WTC11 (cell line): ENCODE data around the gene MAP1S. TPM values are rescaled to one million over a fixed set of nuclear protein-coding genes. Genes with fewer than 3 reads are reported as not detected.

ENCODE experiments used
- ATAC-seq: fragments of 200-7000 bp; cut with Tn5 transposase; 2 replicates; pipeline ENCODE4 v1.10.0; 2021; ENCODE audit warnings: mild to moderate bottlenecking, moderate library complexity
- CTCF ChIA-PET: fragments of 300-600 bp; sonication (Branson Sonifier 250); formaldehyde crosslinking; loops from one replicate; lab custom pipeline; 2021; ENCODE audit warnings: antibody characterized with exemption; lab: Charles Lee
- POLR2A ChIA-PET: fragments of 350-600 bp; sonication (Branson Sonifier 250); formaldehyde crosslinking; loops from one replicate; lab custom pipeline; 2021; ENCODE audit warnings: antibody characterized with exemption; lab: Charles Lee
- DNase-seq: peaks from one replicate; pipeline ENCODE4 v3.0.0; 2021; ENCODE audit warnings: low spot score
- H3K27ac Mint-ChIP-seq: 2 replicates; pipeline ENCODE4 v1.8.0; 2021; ENCODE audit warnings: mixed read lengths
- H3K27me3 Mint-ChIP-seq: 2 replicates; pipeline ENCODE4 v1.8.0; 2021; ENCODE audit warnings: low read depth, mild to moderate bottlenecking, moderate library complexity, mixed read lengths
- H3K36me3 Mint-ChIP-seq: 2 replicates; pipeline ENCODE4 v1.8.0; 2021; ENCODE audit warnings: mixed read lengths
- H3K4me1 Mint-ChIP-seq: 2 replicates; pipeline ENCODE4 v1.8.0; 2022; ENCODE audit warnings: mixed read lengths
- H3K4me3 Mint-ChIP-seq: 2 replicates; pipeline ENCODE4 v1.8.0; 2021; ENCODE audit warnings: mild to moderate bottlenecking, moderate library complexity, mixed read lengths
- H3K9me3 Mint-ChIP-seq: 2 replicates; pipeline ENCODE4 v1.8.0; 2021; ENCODE audit warnings: mixed read lengths
- ESRRA ChIP-seq: sonication (generic); formaldehyde crosslinking; IDR thresholded peaks from 2 replicates; pipeline ENCODE4 v1.8.1; 2022; ENCODE audit warnings: mild to moderate bottlenecking, missing genetic modification reagents, borderline replicate concordance
- JAZF1 ChIP-seq: fragments of 250-450 bp; sonication (Bioruptor Pico); IDR thresholded peaks from 2 replicates; pipeline ENCODE4 v1.9.0; 2021; ENCODE audit warnings: moderate library complexity, mild to moderate bottlenecking, inconsistent platforms
- MXD4 ChIP-seq: fragments of 250-450 bp; sonication (Bioruptor Pico); IDR thresholded peaks from 2 replicates; pipeline ENCODE4 v1.8.0; 2021; ENCODE audit warnings: mild to moderate bottlenecking, moderate library complexity, borderline replicate concordance
- RORB ChIP-seq: fragments of 250-450 bp; sonication (Bioruptor Pico); IDR thresholded peaks from 2 replicates; pipeline ENCODE4 v1.9.0; 2021; ENCODE audit warnings: mild to moderate bottlenecking
- SMAD3 ChIP-seq: sonication (generic); formaldehyde crosslinking; IDR thresholded peaks from 2 replicates; pipeline ENCODE4 v1.8.0; 2022; ENCODE audit warnings: missing genetic modification reagents, mild to moderate bottlenecking, borderline replicate concordance
- SP1 ChIP-seq: sonication (generic); formaldehyde crosslinking; conservative IDR thresholded peaks from 2 replicates; pipeline ENCODE4 v1.8.1; 2022; ENCODE audit warnings: missing genetic modification reagents
- TCF7 ChIP-seq: sonication (generic); formaldehyde crosslinking; IDR thresholded peaks from 2 replicates; pipeline ENCODE4 v1.8.0; 2022; ENCODE audit warnings: mild to moderate bottlenecking, low read depth, missing genetic modification reagents, moderate library complexity
- ZNF232 ChIP-seq: sonication (generic); formaldehyde crosslinking; IDR thresholded peaks from 2 replicates; pipeline ENCODE4 v1.8.0; 2022; ENCODE audit warnings: mild to moderate bottlenecking, missing genetic modification reagents
- ZNF263 ChIP-seq: sonication (generic); formaldehyde crosslinking; IDR thresholded peaks from 2 replicates; pipeline ENCODE4 v1.8.1; 2022; ENCODE audit warnings: low read depth, mild to moderate bottlenecking, moderate library complexity, missing genetic modification reagents
- ZNF317 ChIP-seq: sonication (generic); formaldehyde crosslinking; IDR thresholded peaks from 2 replicates; pipeline ENCODE4 v1.8.1; 2023; ENCODE audit warnings: low read depth, mild to moderate bottlenecking, moderate library complexity, missing genetic modification reagents, borderline replicate concordance
- ZNF416 ChIP-seq: fragments of 250-450 bp; sonication (Bioruptor Pico); IDR thresholded peaks from 2 replicates; pipeline ENCODE4 v1.9.0; 2021; ENCODE audit warnings: mild to moderate bottlenecking, inconsistent platforms
- total RNA-seq: library from RNA; stranded (reverse); gene quantifications from 3 replicates; pipeline ENCODE4 v1.2.3, GENCODE V29; 2021
- TF ChIP-seq, protein P1 (sequence below): fragments of 250-450 bp; sonication (Bioruptor Pico); IDR thresholded peaks from 2 replicates; pipeline ENCODE4 v2.1.2; 2022; ENCODE audit warnings: mild to moderate bottlenecking, moderate library complexity
- TF ChIP-seq, protein P2 (sequence below): fragments of 250-450 bp; sonication (Bioruptor Pico); IDR thresholded peaks from 2 replicates; pipeline ENCODE4 v1.9.0; 2021; ENCODE audit warnings: mild to moderate bottlenecking
- TF ChIP-seq, protein P3 (sequence below): sonication (generic); formaldehyde crosslinking; IDR thresholded peaks from 2 replicates; pipeline ENCODE4 v1.8.1; 2023; ENCODE audit warnings: mild to moderate bottlenecking, missing genetic modification reagents
- TF ChIP-seq, protein P4 (sequence below): sonication (generic); formaldehyde crosslinking; IDR thresholded peaks from 2 replicates; pipeline ENCODE4 v1.8.0; 2022; ENCODE audit warnings: mild to moderate bottlenecking, missing genetic modification reagents
- TF ChIP-seq, protein P5 (sequence below): sonication (generic); formaldehyde crosslinking; IDR thresholded peaks from 2 replicates; pipeline ENCODE4 v1.8.0; 2022; ENCODE audit warnings: missing genetic modification reagents
- TF ChIP-seq, protein P6 (sequence below): sonication (generic); formaldehyde crosslinking; IDR thresholded peaks from 2 replicates; pipeline ENCODE4 v1.8.1; 2023; ENCODE audit warnings: mild to moderate bottlenecking, missing genetic modification reagents, moderate library complexity

MAP1S gene
- total RNA-seq, 1 experiment from 2014 or later = 120 TPM

DNA sequence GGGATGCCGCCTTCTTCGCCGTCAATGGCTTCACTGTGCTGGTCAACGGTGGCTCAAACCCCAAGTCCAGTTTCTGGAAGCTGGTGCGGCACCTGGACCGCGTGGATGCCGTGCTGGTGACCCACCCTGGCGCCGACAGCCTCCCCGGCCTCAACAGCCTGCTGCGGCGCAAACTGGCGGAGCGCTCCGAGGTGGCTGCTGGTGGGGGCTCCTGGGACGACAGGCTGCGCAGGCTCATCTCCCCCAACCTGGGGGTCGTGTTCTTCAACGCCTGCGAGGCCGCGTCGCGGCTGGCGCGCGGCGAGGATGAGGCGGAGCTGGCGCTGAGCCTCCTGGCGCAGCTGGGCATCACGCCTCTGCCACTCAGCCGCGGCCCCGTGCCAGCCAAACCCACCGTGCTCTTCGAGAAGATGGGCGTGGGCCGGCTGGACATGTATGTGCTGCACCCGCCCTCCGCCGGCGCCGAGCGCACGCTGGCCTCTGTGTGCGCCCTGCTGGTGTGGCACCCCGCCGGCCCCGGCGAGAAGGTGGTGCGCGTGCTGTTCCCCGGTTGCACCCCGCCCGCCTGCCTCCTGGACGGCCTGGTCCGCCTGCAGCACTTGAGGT is 7.0 kb downstream of the MAP1S start:
- DNase-seq = no peak
- CTCF ChIA-PET = interaction anchor here (0.8 to 2.4 kb wide), 13 partner anchors 10 to 133 kb away, joined by 3 to 26 read pairs (median 7); partner anchors contain the start of gene RPL18A
- H3K4me3 Mint-ChIP-seq = no peak overlapping the region
- no peaks in the 10 kb centered on the region for H3K9me3 Mint-ChIP-seq
- no peaks in the 10 kb centered on the region for H3K27me3 Mint-ChIP-seq
- peaks cover 4% of the 10 kb centered on the region; the same call in 1 of the 2 replicates for H3K4me1 Mint-ChIP-seq
- no peak overlapping the region for H3K27ac Mint-ChIP-seq
- H3K36me3 Mint-ChIP-seq = peaks cover 45% of the 10 kb centered on the region
- TF ChIP-seq SP1 (CRISPR knock-in tag) (no peak), SMAD3 (no peak), ZNF263 (CRISPR knock-in tag) (no peak), ZNF317 (CRISPR knock-in tag) (no peak), JAZF1 (no peak), RORB (CRISPR knock-in tag) (no peak), ZNF416 (CRISPR knock-in tag) (no peak), ZNF232 (CRISPR knock-in tag) (no peak), MXD4 (CRISPR knock-in tag) (no peak), TCF7 (no peak), ESRRA (no peak)
- TF ChIP-seq, protein P1, sequence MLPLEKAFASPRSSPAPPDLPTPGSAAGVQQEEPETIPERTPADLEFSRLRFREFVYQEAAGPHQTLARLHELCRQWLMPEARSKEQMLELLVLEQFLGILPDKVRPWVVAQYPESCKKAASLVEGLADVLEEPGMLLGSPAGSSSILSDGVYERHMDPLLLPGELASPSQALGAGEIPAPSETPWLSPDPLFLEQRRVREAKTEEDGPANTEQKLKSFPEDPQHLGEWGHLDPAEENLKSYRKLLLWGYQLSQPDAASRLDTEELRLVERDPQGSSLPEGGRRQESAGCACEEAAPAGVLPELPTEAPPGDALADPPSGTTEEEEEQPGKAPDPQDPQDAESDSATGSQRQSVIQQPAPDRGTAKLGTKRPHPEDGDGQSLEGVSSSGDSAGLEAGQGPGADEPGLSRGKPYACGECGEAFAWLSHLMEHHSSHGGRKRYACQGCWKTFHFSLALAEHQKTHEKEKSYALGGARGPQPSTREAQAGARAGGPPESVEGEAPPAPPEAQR (CRISPR knock-in tag) = no peak
- TF ChIP-seq, protein P2, sequence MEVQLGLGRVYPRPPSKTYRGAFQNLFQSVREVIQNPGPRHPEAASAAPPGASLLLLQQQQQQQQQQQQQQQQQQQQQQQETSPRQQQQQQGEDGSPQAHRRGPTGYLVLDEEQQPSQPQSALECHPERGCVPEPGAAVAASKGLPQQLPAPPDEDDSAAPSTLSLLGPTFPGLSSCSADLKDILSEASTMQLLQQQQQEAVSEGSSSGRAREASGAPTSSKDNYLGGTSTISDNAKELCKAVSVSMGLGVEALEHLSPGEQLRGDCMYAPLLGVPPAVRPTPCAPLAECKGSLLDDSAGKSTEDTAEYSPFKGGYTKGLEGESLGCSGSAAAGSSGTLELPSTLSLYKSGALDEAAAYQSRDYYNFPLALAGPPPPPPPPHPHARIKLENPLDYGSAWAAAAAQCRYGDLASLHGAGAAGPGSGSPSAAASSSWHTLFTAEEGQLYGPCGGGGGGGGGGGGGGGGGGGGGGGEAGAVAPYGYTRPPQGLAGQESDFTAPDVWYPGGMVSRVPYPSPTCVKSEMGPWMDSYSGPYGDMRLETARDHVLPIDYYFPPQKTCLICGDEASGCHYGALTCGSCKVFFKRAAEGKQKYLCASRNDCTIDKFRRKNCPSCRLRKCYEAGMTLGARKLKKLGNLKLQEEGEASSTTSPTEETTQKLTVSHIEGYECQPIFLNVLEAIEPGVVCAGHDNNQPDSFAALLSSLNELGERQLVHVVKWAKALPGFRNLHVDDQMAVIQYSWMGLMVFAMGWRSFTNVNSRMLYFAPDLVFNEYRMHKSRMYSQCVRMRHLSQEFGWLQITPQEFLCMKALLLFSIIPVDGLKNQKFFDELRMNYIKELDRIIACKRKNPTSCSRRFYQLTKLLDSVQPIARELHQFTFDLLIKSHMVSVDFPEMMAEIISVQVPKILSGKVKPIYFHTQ (CRISPR knock-in tag) = no peak
- TF ChIP-seq, protein P3, sequence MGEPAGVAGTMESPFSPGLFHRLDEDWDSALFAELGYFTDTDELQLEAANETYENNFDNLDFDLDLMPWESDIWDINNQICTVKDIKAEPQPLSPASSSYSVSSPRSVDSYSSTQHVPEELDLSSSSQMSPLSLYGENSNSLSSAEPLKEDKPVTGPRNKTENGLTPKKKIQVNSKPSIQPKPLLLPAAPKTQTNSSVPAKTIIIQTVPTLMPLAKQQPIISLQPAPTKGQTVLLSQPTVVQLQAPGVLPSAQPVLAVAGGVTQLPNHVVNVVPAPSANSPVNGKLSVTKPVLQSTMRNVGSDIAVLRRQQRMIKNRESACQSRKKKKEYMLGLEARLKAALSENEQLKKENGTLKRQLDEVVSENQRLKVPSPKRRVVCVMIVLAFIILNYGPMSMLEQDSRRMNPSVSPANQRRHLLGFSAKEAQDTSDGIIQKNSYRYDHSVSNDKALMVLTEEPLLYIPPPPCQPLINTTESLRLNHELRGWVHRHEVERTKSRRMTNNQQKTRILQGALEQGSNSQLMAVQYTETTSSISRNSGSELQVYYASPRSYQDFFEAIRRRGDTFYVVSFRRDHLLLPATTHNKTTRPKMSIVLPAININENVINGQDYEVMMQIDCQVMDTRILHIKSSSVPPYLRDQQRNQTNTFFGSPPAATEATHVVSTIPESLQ (CRISPR knock-in tag) = no peak
- TF ChIP-seq, protein P4, sequence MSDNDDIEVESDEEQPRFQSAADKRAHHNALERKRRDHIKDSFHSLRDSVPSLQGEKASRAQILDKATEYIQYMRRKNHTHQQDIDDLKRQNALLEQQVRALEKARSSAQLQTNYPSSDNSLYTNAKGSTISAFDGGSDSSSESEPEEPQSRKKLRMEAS = no peak
- TF ChIP-seq, protein P5, sequence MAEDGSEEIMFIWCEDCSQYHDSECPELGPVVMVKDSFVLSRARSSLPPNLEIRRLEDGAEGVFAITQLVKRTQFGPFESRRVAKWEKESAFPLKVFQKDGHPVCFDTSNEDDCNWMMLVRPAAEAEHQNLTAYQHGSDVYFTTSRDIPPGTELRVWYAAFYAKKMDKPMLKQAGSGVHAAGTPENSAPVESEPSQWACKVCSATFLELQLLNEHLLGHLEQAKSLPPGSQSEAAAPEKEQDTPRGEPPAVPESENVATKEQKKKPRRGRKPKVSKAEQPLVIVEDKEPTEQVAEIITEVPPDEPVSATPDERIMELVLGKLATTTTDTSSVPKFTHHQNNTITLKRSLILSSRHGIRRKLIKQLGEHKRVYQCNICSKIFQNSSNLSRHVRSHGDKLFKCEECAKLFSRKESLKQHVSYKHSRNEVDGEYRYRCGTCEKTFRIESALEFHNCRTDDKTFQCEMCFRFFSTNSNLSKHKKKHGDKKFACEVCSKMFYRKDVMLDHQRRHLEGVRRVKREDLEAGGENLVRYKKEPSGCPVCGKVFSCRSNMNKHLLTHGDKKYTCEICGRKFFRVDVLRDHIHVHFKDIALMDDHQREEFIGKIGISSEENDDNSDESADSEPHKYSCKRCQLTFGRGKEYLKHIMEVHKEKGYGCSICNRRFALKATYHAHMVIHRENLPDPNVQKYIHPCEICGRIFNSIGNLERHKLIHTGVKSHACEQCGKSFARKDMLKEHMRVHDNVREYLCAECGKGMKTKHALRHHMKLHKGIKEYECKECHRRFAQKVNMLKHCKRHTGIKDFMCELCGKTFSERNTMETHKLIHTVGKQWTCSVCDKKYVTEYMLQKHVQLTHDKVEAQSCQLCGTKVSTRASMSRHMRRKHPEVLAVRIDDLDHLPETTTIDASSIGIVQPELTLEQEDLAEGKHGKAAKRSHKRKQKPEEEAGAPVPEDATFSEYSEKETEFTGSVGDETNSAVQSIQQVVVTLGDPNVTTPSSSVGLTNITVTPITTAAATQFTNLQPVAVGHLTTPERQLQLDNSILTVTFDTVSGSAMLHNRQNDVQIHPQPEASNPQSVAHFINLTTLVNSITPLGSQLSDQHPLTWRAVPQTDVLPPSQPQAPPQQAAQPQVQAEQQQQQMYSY (CRISPR knock-in tag) = no peak
- TF ChIP-seq, protein P6, sequence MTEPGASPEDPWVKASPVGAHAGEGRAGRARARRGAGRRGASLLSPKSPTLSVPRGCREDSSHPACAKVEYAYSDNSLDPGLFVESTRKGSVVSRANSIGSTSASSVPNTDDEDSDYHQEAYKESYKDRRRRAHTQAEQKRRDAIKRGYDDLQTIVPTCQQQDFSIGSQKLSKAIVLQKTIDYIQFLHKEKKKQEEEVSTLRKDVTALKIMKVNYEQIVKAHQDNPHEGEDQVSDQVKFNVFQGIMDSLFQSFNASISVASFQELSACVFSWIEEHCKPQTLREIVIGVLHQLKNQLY = no peak
- POLR2A ChIA-PET = interaction anchor here (0.6 kb wide), 1 partner anchor 179 kb away, joined by 4 read pairs; no protein-coding TSS in a partner anchor
- no peak for ATAC-seq
